A549 (cell line): ENCODE results near the gene TFE3.

Experiments used
- MAZ ChIP-seq: fragments of 150-350 bp; IDR thresholded peaks from 2 replicates; pipeline ENCODE4 v1.6.1; 2014; ENCODE audit warnings: antibody characterized with exemption, low read depth, low read length, borderline replicate concordance
- SMC3 ChIP-seq: fragments of >200 bp; sonication (Bioruptor Twin); formaldehyde crosslinking; IDR thresholded peaks from 3 replicates; pipeline ENCODE4 v1.6.1; 2018; ENCODE audit warnings: inconsistent platforms
- TF ChIP-seq, protein P1 (sequence below): fragments of >200 bp; sonication (Bioruptor Twin); formaldehyde crosslinking; IDR thresholded peaks from 3 replicates; pipeline ENCODE4 v1.5.1; 2016

- TF ChIP-seq MAZ, result no peak
- TF ChIP-seq, protein P1, sequence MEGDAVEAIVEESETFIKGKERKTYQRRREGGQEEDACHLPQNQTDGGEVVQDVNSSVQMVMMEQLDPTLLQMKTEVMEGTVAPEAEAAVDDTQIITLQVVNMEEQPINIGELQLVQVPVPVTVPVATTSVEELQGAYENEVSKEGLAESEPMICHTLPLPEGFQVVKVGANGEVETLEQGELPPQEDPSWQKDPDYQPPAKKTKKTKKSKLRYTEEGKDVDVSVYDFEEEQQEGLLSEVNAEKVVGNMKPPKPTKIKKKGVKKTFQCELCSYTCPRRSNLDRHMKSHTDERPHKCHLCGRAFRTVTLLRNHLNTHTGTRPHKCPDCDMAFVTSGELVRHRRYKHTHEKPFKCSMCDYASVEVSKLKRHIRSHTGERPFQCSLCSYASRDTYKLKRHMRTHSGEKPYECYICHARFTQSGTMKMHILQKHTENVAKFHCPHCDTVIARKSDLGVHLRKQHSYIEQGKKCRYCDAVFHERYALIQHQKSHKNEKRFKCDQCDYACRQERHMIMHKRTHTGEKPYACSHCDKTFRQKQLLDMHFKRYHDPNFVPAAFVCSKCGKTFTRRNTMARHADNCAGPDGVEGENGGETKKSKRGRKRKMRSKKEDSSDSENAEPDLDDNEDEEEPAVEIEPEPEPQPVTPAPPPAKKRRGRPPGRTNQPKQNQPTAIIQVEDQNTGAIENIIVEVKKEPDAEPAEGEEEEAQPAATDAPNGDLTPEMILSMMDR, result no peak
- no peak for TF ChIP-seq SMC3
Observed at GRCh38 chrX:49063715-49064114, 20.6 kb upstream of the TFE3 start.
